H9 (cell line): ENCODE results near the gene ADAMTS15. TPM values are rescaled to one million over a fixed set of nuclear protein-coding genes. Genes with fewer than 3 reads are reported as not detected.

Source experiments
- DNase-seq: peaks from one replicate; pipeline ENCODE4 v3.0.0-alpha.2; 2017
- H2AFZ ChIP-seq: one replicate; pipeline ENCODE4 v1.6.1; 2013; ENCODE audit warnings: mild to moderate bottlenecking, low read length, control low read depth, moderate library complexity
- H2AK5ac ChIP-seq: 2 replicates; pipeline ENCODE4 v1.6.1; 2013; ENCODE audit warnings: low read length, control low read depth, mixed read lengths; ENCODE audit not compliant: insufficient read length
- H2BK120ac ChIP-seq: one replicate; pipeline ENCODE4 v1.6.1; 2013; ENCODE audit warnings: low read depth, mild to moderate bottlenecking, low read length, control low read depth, inconsistent platforms; ENCODE audit not compliant: poor library complexity, severe bottlenecking
- H2BK12ac ChIP-seq: 2 replicates; pipeline ENCODE4 v1.6.1; 2013; ENCODE audit warnings: low read length, control low read depth, mixed read lengths, low read depth; ENCODE audit not compliant: insufficient read length
- H2BK15ac ChIP-seq: 2 replicates; pipeline ENCODE4 v1.6.1; 2013; ENCODE audit warnings: low read depth, low read length, control low read depth
- H2BK20ac ChIP-seq: one replicate; pipeline ENCODE4 v1.6.1; 2013; ENCODE audit warnings: low read depth, mild to moderate bottlenecking, low read length, control low read depth, inconsistent platforms; ENCODE audit not compliant: poor library complexity, severe bottlenecking
- H2BK5ac ChIP-seq: 2 replicates; pipeline ENCODE4 v1.6.1; 2013; ENCODE audit warnings: low read length, control low read depth, mixed read lengths; ENCODE audit not compliant: insufficient read length
- H3K14ac ChIP-seq: 2 replicates; pipeline ENCODE4 v1.6.1; 2013; ENCODE audit warnings: low read length, control low read depth; ENCODE audit not compliant: insufficient read depth
- H3K18ac ChIP-seq: 2 replicates; pipeline ENCODE4 v1.6.1; 2013; ENCODE audit warnings: low read depth, mild to moderate bottlenecking, mixed read lengths, low read length, control low read depth; ENCODE audit not compliant: insufficient read length
- H3K23ac ChIP-seq: 2 replicates; pipeline ENCODE4 v1.6.1; 2013; ENCODE audit warnings: low read length, control low read depth, mixed read lengths, low read depth; ENCODE audit not compliant: insufficient read length
- H3K23me2 ChIP-seq: 2 replicates; pipeline ENCODE4 v1.6.1; 2013; ENCODE audit warnings: low read depth, mild to moderate bottlenecking, mixed read lengths, low read length, control low read depth; ENCODE audit not compliant: insufficient read length, poor library complexity, severe bottlenecking
- H3K27ac ChIP-seq: 2 replicates; pipeline ENCODE4 v1.5.1; 2013; ENCODE audit warnings: low read length, control low read depth, mixed read lengths, low read depth; ENCODE audit not compliant: insufficient read length
- H3K27me3 ChIP-seq: 2 replicates; pipeline ENCODE4 v1.6.1; 2013; ENCODE audit warnings: low read length, control low read depth, inconsistent platforms; ENCODE audit not compliant: insufficient read depth
- H3K4ac ChIP-seq: 2 replicates; pipeline ENCODE4 v1.6.1; 2013; ENCODE audit warnings: low read depth, mild to moderate bottlenecking, control low read depth, inconsistent platforms, low read length, moderate library complexity
- H3K4me1 ChIP-seq: 2 replicates; pipeline ENCODE4 v1.6.1; 2013; ENCODE audit warnings: low read length, control low read depth, inconsistent platforms; ENCODE audit not compliant: insufficient read depth
- H3K4me2 ChIP-seq: 2 replicates; pipeline ENCODE4 v1.6.1; 2013; ENCODE audit warnings: low read length, control low read depth, mixed read lengths; ENCODE audit not compliant: insufficient read length, insufficient read depth
- H3K56ac ChIP-seq: 2 replicates; pipeline ENCODE4 v1.6.1; 2013; ENCODE audit warnings: low read depth, mild to moderate bottlenecking, mixed read lengths, low read length, control low read depth; ENCODE audit not compliant: insufficient read length
- H3K79me1 ChIP-seq: 2 replicates; pipeline ENCODE4 v1.6.1; 2013; ENCODE audit warnings: low read depth, mild to moderate bottlenecking, moderate library complexity, low read length, control low read depth, inconsistent platforms; ENCODE audit not compliant: insufficient read depth, poor library complexity, severe bottlenecking
- H3K79me2 ChIP-seq: 2 replicates; pipeline ENCODE4 v1.6.1; 2013; ENCODE audit warnings: low read length, control low read depth, inconsistent platforms; ENCODE audit not compliant: insufficient read depth
- H3K9ac ChIP-seq: 2 replicates; pipeline ENCODE4 v1.6.1; 2013; ENCODE audit warnings: low read length, control low read depth, mixed read lengths; ENCODE audit not compliant: insufficient read length; ENCODE audit errors: extremely low read depth
- H3K9me3 ChIP-seq: one replicate; pipeline ENCODE4 v1.6.1; 2013; ENCODE audit warnings: low read depth, low read length, inconsistent platforms; ENCODE audit not compliant: control insufficient read depth
- H3T11ph ChIP-seq: one replicate; pipeline ENCODE4 v1.6.1; 2013; ENCODE audit warnings: mild to moderate bottlenecking, low read length, control low read depth, inconsistent platforms
- H4K20me1 ChIP-seq: one replicate; pipeline ENCODE4 v1.6.1; 2013; ENCODE audit not compliant: control insufficient read depth, insufficient read length, insufficient read depth
- H4K5ac ChIP-seq: 2 replicates; pipeline ENCODE4 v1.6.1; 2013; ENCODE audit warnings: low read depth, mild to moderate bottlenecking, mixed read lengths, low read length, control low read depth; ENCODE audit not compliant: insufficient read length
- H4K8ac ChIP-seq: replicated peaks from 2 replicates; pipeline ENCODE4 v1.6.1; 2013; ENCODE audit warnings: low read length, control low read depth, mixed read lengths, low read depth; ENCODE audit not compliant: insufficient read length
- H4K91ac ChIP-seq: 2 replicates; pipeline ENCODE4 v1.6.1; 2013; ENCODE audit warnings: low read depth, mild to moderate bottlenecking, moderate library complexity, mixed read lengths, low read length, control low read depth; ENCODE audit not compliant: insufficient read length
- H3K27ac Mint-ChIP-seq, 3 experiments: 2 replicates in 2 of 3; 3 replicates in 1 of 3; pipeline ENCODE4 v1.8.0; 2020 to 2021; ENCODE audit warnings: mixed read lengths in 3 of 3, mild to moderate bottlenecking in 1 of 3, moderate library complexity in 1 of 3
- H3K27me3 Mint-ChIP-seq: 2 replicates; pipeline ENCODE4 v1.8.0; 2021; ENCODE audit warnings: low read depth, mild to moderate bottlenecking, moderate library complexity, mixed read lengths
- H3K36me3 Mint-ChIP-seq, 3 experiments: 2 replicates in 2 of 3; 3 replicates in 1 of 3; pipeline ENCODE4 v1.8.0; 2020 to 2021; ENCODE audit warnings: low read depth in 3 of 3, mixed read lengths in 3 of 3; ENCODE audit not compliant: insufficient read depth in 1 of 3
- H3K4me1 Mint-ChIP-seq, 2 experiments: 2 replicates each; pipeline ENCODE4 v1.8.0; 2020; ENCODE audit warnings: mixed read lengths in 2 of 2
- H3K4me3 Mint-ChIP-seq, 2 experiments: 2 replicates in 1 of 2; 3 replicates in 1 of 2; pipeline ENCODE4 v1.8.0; 2020 to 2021; ENCODE audit warnings: mild to moderate bottlenecking in 2 of 2, mixed read lengths in 2 of 2, moderate library complexity in 1 of 2
- H3K9me3 Mint-ChIP-seq, 2 experiments: 2 replicates in 1 of 2; 3 replicates in 1 of 2; pipeline ENCODE4 v1.8.0; 2020; ENCODE audit warnings: mild to moderate bottlenecking in 2 of 2, mixed read lengths in 2 of 2, moderate library complexity in 1 of 2
- WGBS: extraction: QIAGEN DNeasy Blood & Tissue Kit; methylation state at CpG from one replicate; pipeline ENCODE4 v1.1.7; 2013; ENCODE audit warnings: missing lambda C conversion rate, low lambda C conversion rate, mixed read lengths; ENCODE audit not compliant: insufficient read length; ENCODE audit errors: extremely low coverage; 5-methylcytosine and 5-hydroxymethylcytosine counted together
- total RNA-seq: library from RNA; stranded (reverse); gene quantifications from 2 replicates; pipeline ENCODE4 v1.2.1, GENCODE V29; 2021
- TF ChIP-seq, protein P1 (sequence below): fragments of 200-600 bp; sonication (generic); conservative IDR thresholded peaks from 3 replicates; pipeline ENCODE4 v1.8.0; 2021; ENCODE audit warnings: antibody characterized with exemption, mild to moderate bottlenecking

ADAMTS15 gene
- total RNA-seq, 1 experiment from 2014 or later = 1.3 TPM

- Histone ChIP-seq H3K56ac (no peak overlapping the region), H4K91ac (no peak overlapping the region), H2BK5ac (no peak overlapping the region), H3K23ac (no peak overlapping the region), H2BK12ac (no peak overlapping the region), H3K14ac (no peak overlapping the region; the same call in 1 of the 2 replicates), H3K4ac (no peak overlapping the region), H4K5ac (no peak overlapping the region), H3K23me2 (no peaks in the 10 kb centered on the region), H2AFZ (no peak overlapping the region), H3K9ac (no peak overlapping the region), H3K79me1 (no peaks in the 10 kb centered on the region), H2AK5ac (no peak overlapping the region), H3K27me3 (no peaks in the 10 kb centered on the region), H4K8ac (no peak overlapping the region), H3K4me2 (no peak overlapping the region), H2BK120ac (no peak overlapping the region), H3K27ac (no peak overlapping the region), H3K79me2 (no peaks in the 10 kb centered on the region), H4K20me1 (no peaks in the 10 kb centered on the region), H2BK15ac (no peak overlapping the region), H3T11ph (no peak overlapping the region), H3K9me3 (no peaks in the 10 kb centered on the region), H3K18ac (no peak overlapping the region), H3K4me1 (no peaks in the 10 kb centered on the region), H2BK20ac (no peak overlapping the region)
- no peak for DNase-seq
- Mint-ChIP-seq H3K36me3 (no peaks in the 10 kb centered on the region; a peak in 1 of 7 replicates), H3K4me1 (no peaks in the 10 kb centered on the region), H3K4me3 (no peak overlapping the region), H3K27ac (no peak overlapping the region; a peak in 1 of 7 replicates), H3K9me3 (no peaks in the 10 kb centered on the region), H3K27me3 (no peaks in the 10 kb centered on the region)
- no CpG with 5 or more reads among the region's 6 CpGs for WGBS
- TF ChIP-seq, protein P1, sequence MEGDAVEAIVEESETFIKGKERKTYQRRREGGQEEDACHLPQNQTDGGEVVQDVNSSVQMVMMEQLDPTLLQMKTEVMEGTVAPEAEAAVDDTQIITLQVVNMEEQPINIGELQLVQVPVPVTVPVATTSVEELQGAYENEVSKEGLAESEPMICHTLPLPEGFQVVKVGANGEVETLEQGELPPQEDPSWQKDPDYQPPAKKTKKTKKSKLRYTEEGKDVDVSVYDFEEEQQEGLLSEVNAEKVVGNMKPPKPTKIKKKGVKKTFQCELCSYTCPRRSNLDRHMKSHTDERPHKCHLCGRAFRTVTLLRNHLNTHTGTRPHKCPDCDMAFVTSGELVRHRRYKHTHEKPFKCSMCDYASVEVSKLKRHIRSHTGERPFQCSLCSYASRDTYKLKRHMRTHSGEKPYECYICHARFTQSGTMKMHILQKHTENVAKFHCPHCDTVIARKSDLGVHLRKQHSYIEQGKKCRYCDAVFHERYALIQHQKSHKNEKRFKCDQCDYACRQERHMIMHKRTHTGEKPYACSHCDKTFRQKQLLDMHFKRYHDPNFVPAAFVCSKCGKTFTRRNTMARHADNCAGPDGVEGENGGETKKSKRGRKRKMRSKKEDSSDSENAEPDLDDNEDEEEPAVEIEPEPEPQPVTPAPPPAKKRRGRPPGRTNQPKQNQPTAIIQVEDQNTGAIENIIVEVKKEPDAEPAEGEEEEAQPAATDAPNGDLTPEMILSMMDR = no peak
Measured at GRCh38 chr11:130469181-130469580, 20.7 kb downstream of the ADAMTS15 start.
